ENCODE results near the gene HMGN5.
A peak's percentile ranks its signal among the peaks of the same experiment; 100 is the strongest.

The HMGN5 gene

DNA sequence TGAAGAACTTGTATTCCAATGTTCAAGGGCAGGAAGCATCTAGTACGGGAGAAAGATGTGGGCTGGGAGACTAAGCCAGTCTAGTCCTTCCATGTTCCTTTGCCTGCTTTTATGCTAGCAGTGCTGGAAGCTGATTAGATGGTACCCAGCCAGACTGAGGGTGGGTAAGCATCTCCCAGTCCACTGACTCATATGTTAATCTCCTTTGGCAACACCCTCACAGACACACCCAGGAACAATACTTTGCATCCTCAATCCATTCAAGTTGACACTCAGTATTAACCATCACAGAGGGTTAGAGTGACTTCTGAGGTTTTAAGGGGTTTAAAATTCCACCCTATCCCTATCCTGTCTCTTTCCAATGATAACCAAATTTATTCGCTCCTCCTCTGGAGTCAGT lies 6.5 kb downstream of the HMGN5 start:
- no peaks in the 10 kb centered on the region for H3K36me3 ChIP-seq (ENCODE audit: control insufficient read depth, insufficient read depth, low read length)
- DNase-seq (ENCODE audit: extremely low read depth, insufficient read length), result no peak
- H3K4me3 ChIP-seq (replicated peaks; ENCODE audit: low read depth, low read length), result no peak overlapping the region
- H3K27me3 ChIP-seq (replicated peaks; ENCODE audit: control insufficient read depth, insufficient read depth, low read length), result no peaks in the 10 kb centered on the region
- TF ChIP-seq, protein P1, sequence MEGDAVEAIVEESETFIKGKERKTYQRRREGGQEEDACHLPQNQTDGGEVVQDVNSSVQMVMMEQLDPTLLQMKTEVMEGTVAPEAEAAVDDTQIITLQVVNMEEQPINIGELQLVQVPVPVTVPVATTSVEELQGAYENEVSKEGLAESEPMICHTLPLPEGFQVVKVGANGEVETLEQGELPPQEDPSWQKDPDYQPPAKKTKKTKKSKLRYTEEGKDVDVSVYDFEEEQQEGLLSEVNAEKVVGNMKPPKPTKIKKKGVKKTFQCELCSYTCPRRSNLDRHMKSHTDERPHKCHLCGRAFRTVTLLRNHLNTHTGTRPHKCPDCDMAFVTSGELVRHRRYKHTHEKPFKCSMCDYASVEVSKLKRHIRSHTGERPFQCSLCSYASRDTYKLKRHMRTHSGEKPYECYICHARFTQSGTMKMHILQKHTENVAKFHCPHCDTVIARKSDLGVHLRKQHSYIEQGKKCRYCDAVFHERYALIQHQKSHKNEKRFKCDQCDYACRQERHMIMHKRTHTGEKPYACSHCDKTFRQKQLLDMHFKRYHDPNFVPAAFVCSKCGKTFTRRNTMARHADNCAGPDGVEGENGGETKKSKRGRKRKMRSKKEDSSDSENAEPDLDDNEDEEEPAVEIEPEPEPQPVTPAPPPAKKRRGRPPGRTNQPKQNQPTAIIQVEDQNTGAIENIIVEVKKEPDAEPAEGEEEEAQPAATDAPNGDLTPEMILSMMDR (IDR thresholded peaks at IDR 0.05; ENCODE audit: insufficient read depth, low read length, poor library complexity, severe bottlenecking), result no peak

DNA sequence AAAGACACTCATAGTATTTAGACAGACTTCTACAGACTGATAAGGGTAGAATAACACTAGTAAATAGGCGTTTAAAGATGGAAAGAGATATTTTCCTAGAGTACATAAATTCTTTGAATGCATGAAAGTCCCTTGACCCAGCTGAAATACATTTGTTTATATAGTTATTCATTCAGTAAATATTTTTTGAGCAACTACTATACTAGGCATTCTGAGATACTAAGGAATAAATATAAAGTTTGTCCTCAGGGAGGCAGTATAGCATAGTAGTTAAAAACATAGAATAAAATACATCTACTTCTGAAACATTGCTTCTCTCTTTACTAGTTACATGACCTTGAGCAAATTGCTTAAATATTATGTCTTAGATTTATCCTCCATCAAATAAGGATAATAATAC lies 27.4 kb downstream of the HMGN5 start:
- Histone ChIP-seq H3K36me3 (ENCODE audit: control insufficient read depth, insufficient read depth, low read length) (no peaks in the 10 kb centered on the region), H3K4me3 (replicated peaks; ENCODE audit: low read depth, low read length) (no peak overlapping the region), H3K27me3 (replicated peaks; ENCODE audit: control insufficient read depth, insufficient read depth, low read length) (no peaks in the 10 kb centered on the region)
- TF ChIP-seq, protein P1 (IDR thresholded peaks at IDR 0.05; ENCODE audit: insufficient read depth, low read length, poor library complexity, severe bottlenecking), result no peak
- DNase-seq (ENCODE audit: extremely low read depth, insufficient read length), result no peak

DNA sequence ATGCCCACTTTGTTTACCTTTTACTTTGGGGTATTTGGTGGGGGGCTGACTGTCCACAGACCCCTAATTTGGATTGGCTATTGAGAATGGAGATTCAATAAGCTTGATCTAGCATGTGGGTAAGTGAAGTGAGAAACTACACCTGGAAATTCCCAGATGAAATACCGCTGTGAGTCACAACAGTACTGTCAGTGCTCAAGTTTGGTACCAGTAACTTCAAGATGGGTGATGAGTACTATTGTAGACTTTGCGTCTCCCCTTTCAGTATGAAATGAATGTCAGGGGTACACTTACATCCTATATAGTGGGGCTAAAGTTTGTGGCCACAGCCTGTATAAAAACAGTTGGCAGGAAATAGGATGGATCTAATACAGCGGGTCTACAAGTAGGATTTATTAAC lies 33.3 kb downstream of the HMGN5 start:
- H3K27me3 ChIP-seq (replicated peaks; ENCODE audit: control insufficient read depth, insufficient read depth, low read length), result no peaks in the 10 kb centered on the region
- H3K36me3 ChIP-seq (ENCODE audit: control insufficient read depth, insufficient read depth, low read length), result no peaks in the 10 kb centered on the region
- no peak for DNase-seq (ENCODE audit: extremely low read depth, insufficient read length)
- H3K4me3 ChIP-seq (replicated peaks; ENCODE audit: low read depth, low read length), result no peak overlapping the region
- TF ChIP-seq, protein P1 (IDR thresholded peaks at IDR 0.05; ENCODE audit: insufficient read depth, low read length, poor library complexity, severe bottlenecking), result no peak

DNA sequence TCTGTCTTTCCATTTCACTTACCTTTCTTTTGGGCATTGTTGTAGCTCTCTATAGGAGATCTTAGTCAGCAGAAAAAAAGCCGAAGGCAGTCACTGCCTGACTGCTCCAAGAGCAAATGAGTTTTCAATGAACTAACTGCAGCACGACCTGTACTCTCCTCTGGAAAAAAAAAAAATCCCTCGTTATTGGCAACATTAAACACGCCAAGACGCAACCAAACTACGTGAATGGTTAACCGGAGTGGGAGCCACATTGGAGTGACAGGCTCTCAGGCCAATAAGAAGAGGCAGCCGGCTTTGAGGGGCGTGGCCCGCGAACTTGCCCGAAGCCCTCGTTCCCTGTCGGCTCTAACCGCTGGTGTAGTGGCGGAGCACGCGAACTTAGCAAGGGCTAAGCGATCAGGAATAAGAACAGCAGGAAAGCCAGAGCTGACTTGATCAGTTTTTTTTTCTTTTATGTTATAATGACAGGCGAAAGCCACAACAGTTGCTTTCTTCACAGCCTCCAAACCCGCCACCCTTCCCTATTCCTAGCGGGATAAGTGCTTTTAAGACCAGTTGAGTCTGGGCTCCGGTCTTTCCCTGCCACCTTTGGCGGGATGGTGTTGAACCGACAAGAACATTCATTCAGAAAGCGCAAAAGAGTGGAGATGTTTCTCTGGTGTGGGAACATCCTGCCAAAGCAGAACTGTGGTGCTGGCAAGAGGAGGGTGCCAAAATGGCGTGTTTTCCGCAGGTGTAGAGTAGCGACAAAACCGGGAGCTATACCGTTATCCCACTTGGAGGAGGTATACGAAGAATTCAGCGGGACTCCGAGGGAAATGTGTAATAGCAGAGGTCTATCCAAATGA lies 80.0 kb downstream of the HMGN5 start:
- TF ChIP-seq, protein P1 (IDR thresholded peaks at IDR 0.05; ENCODE audit: insufficient read depth, low read length, poor library complexity, severe bottlenecking), result no peak
- DNase-seq (ENCODE audit: extremely low read depth, insufficient read length), result peak; percentile 85
- H3K4me3 ChIP-seq (replicated peaks; ENCODE audit: low read depth, low read length), result peak overlapping the region; percentile 73
- no peaks in the 10 kb centered on the region for H3K27me3 ChIP-seq (replicated peaks; ENCODE audit: control insufficient read depth, insufficient read depth, low read length)
- H3K36me3 ChIP-seq (ENCODE audit: control insufficient read depth, insufficient read depth, low read length), result no peaks in the 10 kb centered on the region

DNA sequence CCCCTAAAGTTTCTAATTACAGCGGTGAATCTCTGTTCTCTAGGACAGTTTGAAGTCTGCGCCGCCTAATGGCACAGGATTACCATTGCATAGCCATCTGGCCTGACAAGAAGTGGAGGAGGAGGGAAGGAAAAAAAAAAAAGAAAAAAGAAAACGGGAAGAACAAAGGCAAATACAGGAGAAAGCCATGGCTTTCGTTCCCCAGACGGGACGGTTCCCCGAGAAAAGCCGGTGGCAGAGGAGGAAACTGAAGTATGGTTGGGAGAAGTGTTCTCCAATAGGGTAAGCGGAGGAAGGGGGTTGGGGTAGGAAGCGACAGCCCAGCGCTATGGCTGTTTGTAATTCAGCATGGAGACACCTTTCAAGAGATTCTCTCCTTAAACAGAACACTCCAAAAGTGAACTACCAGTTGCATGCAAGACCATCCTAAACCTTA lies 80.8 kb downstream of the HMGN5 start:
- TF ChIP-seq, protein P1 (IDR thresholded peaks at IDR 0.05; ENCODE audit: insufficient read depth, low read length, poor library complexity, severe bottlenecking), result peak; percentile 61
- H3K36me3 ChIP-seq (ENCODE audit: control insufficient read depth, insufficient read depth, low read length), result no peaks in the 10 kb centered on the region
- peak; percentile 46 for DNase-seq (ENCODE audit: extremely low read depth, insufficient read length)
- no peaks in the 10 kb centered on the region for H3K27me3 ChIP-seq (replicated peaks; ENCODE audit: control insufficient read depth, insufficient read depth, low read length)
- peak overlapping the region; percentile 73 for H3K4me3 ChIP-seq (replicated peaks; ENCODE audit: low read depth, low read length)
